Jurkat, Clone E6-1 (cell line): Measurements from ENCODE around the gene SPATA12.

Source experiments
- DNase-seq: peaks from one replicate; pipeline ENCODE4 v3.0.0-alpha.2; 2011; ENCODE audit warnings: low read depth, low spot score
- H3K4me3 ChIP-seq: 2 replicates; pipeline ENCODE4 v1.5.1; 2011; ENCODE audit warnings: mild to moderate bottlenecking, low read length, control low read depth, moderate library complexity

SPATA12 gene

GRCh38 chr3:57100046-57100695 lies 39.7 kb downstream of the SPATA12 start:
- H3K4me3 ChIP-seq: no peak overlapping the region
- peak; percentile 65 for DNase-seq

GRCh38 chr3:57105585-57105984 lies 45.1 kb downstream of the SPATA12 start:
- no peak for DNase-seq
- H3K4me3 ChIP-seq: no peak overlapping the region

GRCh38 chr3:57108684-57109083 lies 48.2 kb downstream of the SPATA12 start:
- H3K4me3 ChIP-seq: no peak overlapping the region
- no peak for DNase-seq

GRCh38 chr3:57109437-57110199 lies 49.2 kb downstream of the SPATA12 start:
- no peak overlapping the region for H3K4me3 ChIP-seq
- no peak for DNase-seq

GRCh38 chr3:57110214-57110613 lies 49.8 kb downstream of the SPATA12 start:
- DNase-seq: no peak
- H3K4me3 ChIP-seq: no peak overlapping the region

GRCh38 chr3:57110798-57111197 lies 50.3 kb downstream of the SPATA12 start:
- DNase-seq: no peak
- H3K4me3 ChIP-seq: no peak overlapping the region

- no peak overlapping the region for H3K4me3 ChIP-seq
- no peak for DNase-seq
Measured at GRCh38 chr3:57112206-57112605, 51.7 kb downstream of the SPATA12 start.

GRCh38 chr3:57116501-57116900 lies 56.0 kb downstream of the SPATA12 start:
- DNase-seq: no peak
- H3K4me3 ChIP-seq: no peak overlapping the region

- no peak for DNase-seq
- H3K4me3 ChIP-seq: no peak overlapping the region
Measured at GRCh38 chr3:57118254-57118653, 57.8 kb downstream of the SPATA12 start.

GRCh38 chr3:57120040-57120439 lies 59.6 kb downstream of the SPATA12 start:
- H3K4me3 ChIP-seq: no peak overlapping the region
- no peak for DNase-seq

GRCh38 chr3:57120451-57121174 lies 60.1 kb downstream of the SPATA12 start:
- DNase-seq: no peak

More at GRCh38 chr3:57120451-57121174, 60.1 kb downstream of the SPATA12 start:
- H3K4me3 ChIP-seq: no peak overlapping the region
